ENCODE data around the gene TEDC2.
"Not testable (repeated sequence)": the region's sequence is repeated elsewhere in the genome, so short reads cannot be mapped to it uniquely, and the experiment has no call there.

The TEDC2 gene

DNA sequence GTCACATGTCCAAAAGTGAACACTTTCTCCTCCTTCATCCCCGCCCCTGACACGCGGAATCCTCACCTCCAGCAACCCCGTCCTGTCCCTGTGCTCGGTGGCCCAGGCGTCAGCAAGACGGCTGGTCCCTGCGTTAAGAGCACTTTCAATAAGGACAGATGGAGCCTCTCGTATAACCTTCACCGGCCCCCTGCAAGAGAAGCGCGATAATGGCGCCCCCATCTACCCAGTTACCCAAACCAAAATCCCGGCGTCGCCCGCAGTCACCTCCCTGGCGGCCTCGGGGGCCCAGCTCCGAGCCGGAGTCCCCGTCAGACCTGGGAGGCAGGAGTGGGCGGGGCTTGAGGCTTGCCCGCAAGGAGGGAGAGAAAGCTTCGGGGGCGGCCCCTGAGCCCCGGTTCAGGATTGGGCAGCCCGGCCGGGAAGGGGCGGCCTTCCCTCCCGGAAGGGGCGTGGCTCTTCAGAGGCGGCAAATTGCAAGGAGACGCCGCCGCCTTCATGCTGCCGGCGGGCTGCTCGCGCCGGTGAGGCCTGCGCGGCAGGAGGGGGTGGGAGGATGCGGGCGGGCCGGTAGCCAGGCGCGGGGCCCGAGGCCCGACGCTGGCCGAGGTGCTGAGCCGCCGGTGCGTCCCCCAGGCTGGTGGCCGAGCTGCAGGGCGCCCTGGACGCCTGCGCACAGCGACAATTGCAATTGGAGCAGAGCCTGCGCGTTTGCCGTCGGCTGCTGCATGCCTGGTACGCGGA lies at the start of gene TEDC2:
Gene TEDC2, plus strand, starts transcription at position 463 of the 744 bp plus-strand sequence. Its CDS starts 36 bp downstream, at position 499.
- DNase-seq (ENCODE audit: low spot score): peak; percentile 97

DNA sequence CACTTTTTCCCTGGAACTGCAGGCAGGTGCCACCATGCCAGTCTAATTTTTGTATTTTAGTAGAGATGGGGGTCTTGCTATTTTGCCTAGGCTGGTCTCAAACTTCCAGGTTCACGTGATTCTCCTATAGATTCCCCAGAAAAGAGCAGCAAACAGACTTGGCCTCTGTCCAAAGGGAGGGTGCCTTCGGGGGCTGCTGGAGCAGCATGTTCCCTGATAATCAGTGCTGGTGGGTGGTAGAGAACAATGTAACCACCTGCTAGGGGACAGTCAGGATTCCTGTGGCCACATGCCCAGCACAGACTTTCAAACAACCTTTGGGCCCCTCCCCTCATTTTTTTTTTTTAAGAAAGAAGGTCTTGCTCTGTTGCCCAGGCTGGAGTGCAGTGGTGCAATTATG lies 44.8 kb upstream of the TEDC2 start:
- no peak for DNase-seq (ENCODE audit: low spot score)

- no peak for DNase-seq (ENCODE audit: low spot score)
These were observed 39.9 kb upstream of the TEDC2 start for GRCh38 chr16:2420035-2420434.

- DNase-seq (ENCODE audit: low spot score): no peak
These were observed 37.6 kb upstream of the TEDC2 start for GRCh38 chr16:2422123-2422867.

DNA sequence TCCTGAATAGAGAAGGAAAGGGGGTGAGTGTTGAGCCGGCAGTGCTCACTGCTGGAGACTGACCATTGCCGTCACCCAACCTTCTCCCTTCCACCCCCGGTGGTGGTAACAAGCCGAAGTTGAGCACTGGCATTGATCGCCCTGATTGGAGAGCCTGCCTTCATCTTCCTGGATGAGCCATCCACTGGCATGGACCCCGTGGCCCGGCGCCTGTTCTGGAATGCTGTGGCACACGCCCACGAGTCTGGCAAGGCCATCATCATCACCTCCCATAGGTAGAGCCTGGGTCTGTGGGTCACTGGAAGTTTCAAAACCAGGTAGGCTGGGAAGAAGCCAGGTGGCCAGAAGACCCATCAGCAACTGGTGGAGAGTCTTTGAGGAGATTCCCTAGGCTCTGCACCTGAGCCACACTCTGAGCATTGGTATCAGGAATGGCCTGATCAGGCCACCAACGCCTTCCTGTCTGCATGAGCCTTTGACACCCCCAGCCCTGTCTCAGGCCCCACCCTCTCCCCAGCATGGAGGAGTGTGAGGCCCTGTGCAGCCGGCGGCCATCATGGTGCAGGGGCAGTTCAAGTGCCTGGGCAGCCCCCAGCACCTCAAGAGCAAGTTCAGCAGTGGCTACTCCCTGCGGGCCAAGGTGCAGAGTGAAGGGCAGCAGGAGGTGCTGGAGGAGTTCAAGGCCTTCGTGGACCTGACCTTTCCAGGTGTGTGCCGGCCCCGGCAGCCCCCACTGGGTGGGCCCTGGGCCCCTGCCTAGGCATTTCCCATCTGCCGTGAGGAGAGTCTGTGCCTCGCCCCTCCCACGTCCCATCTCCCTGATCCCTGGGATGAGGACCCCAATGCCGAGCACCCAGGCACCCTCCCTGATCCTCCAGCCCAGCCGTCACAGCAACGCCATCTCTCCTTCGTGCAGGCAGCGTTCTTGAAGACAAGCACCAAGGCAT lies 35.6 kb upstream of the TEDC2 start:
- no peak for DNase-seq (ENCODE audit: low spot score)

GRCh38 chr16:2425008-2425518 lies 34.8 kb upstream of the TEDC2 start:
- DNase-seq (ENCODE audit: low spot score): peak; percentile 38

- no peak for DNase-seq (ENCODE audit: low spot score)
These were observed 34.0 kb upstream of the TEDC2 start for GRCh38 chr16:2425825-2426430.

GRCh38 chr16:2426941-2427361 lies 33.0 kb upstream of the TEDC2 start:
- DNase-seq (ENCODE audit: low spot score): no peak

DNA sequence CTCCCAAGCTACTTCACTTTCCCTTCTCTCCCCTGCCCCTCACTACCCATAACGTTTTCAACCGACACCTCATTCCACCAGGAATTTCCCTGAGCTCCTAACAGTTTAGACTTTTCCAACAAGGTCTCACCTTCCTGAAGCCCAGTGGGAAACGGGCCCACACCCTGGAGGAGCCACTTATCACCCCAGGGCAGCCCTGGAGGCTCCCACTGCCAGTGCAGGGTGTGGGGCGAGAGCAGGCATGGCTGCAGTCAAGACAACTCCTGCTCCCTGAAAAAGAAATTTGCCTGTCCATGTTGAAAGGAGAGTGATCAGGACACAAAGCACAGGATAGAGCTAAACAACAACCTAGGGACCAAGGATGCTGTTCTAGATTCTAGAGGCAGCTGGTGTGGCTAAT lies 32.4 kb upstream of the TEDC2 start:
- DNase-seq (ENCODE audit: low spot score): no peak

- DNase-seq (ENCODE audit: low spot score): no peak
These were observed 31.7 kb upstream of the TEDC2 start for GRCh38 chr16:2428051-2428783.

GRCh38 chr16:2428784-2429033 lies 31.2 kb upstream of the TEDC2 start:
- no peak for DNase-seq (ENCODE audit: low spot score)

- peak; percentile 97 for DNase-seq (ENCODE audit: low spot score)
These were observed 30.7 kb upstream of the TEDC2 start, which contains the start of gene CCNF for GRCh38 chr16:2429034-2429770. Gene CCNF, plus strand, starts transcription at chr16:2429447. Its CDS starts 35 bp downstream, at chr16:2429482.

DNA sequence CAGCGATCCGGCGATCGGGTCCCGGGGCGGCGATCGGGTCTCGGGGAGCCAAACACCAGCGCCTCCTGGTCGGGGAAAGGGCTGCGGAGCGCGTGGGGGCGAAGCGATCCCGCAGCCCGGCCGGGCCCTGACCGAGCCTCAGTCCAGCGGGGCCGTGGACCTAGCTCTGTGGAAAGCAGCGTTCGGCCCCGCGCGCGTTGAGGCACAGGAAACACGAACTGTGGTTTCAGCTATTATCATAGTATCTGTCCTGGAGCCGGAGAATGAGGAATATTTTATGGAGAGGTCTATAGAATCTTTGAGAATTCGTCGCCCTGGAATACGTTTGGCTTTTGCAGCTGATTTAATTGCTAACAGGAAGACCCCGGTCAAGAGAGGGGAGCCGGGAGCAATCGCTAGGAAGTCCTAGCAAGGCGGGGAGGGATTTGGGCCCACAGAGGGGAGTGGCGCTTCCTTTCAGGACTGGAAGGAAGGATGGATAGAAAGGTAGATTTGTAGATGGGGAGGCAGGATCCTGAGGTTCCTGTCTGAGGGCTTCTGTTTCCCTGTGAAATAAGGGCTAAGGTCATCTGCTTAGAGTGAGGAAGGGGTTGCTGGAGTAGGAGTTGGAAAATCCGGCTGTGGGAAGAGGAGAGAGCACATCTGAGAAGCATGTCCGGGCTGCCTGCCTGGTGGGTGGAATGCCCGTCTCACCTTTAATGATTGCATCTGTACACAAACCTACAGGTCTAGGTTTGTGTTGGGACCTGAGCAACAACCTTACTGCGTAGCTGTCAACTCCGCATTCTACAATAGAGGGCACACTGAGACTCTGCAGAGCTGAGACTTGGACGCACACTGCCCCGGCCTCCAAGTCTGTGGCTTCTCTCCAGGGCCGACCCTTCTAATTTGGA lies 29.9 kb upstream of the TEDC2 start:
- peak; percentile 36 for DNase-seq (ENCODE audit: low spot score)

DNA sequence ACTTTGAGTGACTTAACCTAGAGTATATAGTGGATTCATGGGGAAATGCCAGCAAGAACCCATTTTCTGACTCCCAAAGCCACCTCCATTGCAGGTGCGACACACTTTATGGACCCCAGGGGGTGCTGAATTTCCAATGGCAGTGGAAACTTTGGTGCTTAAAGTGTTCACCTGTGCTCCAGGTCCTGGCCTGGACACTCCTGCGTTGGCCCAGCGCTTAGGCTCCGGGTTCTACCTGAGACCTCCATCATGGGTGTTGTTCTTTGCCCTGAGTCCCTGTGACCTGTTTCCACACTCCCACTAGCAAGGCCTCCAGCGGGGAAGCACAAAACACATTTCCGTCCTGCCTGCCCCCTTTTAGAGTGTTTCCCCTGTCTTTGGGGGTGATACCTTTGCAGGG lies 27.6 kb upstream of the TEDC2 start:
- DNase-seq (ENCODE audit: low spot score): no peak

GRCh38 chr16:2432801-2433505 lies 27.0 kb upstream of the TEDC2 start:
- DNase-seq (ENCODE audit: low spot score): no peak

- not testable (repeated sequence) for DNase-seq (ENCODE audit: low spot score)
These were observed 24.7 kb upstream of the TEDC2 start for GRCh38 chr16:2435236-2435635.

GRCh38 chr16:2436110-2436509 lies 23.8 kb upstream of the TEDC2 start:
- DNase-seq (ENCODE audit: low spot score): no peak

DNA sequence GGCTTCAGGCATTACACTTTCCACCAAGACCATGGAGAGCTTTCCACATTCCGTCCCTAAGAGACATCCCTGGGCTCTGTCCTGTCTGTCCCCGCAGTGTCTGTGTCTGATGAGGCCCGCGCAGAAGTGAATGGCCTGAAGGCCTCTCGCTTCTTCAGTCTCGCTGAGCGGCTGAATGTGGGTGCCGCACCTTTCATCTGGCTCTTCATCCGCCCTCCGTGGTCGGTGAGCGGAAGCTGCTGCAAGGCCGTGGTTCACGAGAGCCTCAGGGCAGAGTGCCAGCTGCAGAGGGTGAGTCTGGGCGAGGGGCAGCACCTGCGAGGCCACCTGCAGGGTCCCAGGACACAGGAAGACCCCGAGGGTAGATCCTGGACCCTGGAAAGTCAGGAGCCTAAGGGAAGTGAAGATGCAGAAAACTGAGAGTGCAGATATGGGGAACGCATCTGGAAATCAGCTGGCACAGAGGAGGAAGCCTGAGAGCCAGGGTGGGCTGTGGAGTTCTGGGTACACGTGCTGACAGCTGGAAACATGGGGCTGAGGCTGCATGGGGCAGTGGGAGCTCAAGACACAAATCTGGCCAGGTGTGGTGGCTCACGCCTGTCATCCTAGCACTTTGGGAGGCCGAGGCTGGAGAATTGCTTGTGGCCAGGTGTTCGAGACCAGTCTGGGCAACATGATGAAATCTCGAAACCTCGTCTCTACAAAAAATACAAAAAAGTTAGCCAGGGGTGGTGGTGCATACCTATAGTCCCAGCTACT lies 22.7 kb upstream of the TEDC2 start:
- no peak for DNase-seq (ENCODE audit: low spot score)

All from Ammon's horn (tissue), 1 donor.